Measurements from ENCODE around the gene GAP43. TPM values are rescaled to one million over a fixed set of nuclear protein-coding genes. Genes with fewer than 3 reads are reported as not detected.

GAP43 gene
- total and polyA plus RNA-seq, 2 of the 4 experiments (the other 2 are of a cell fraction), result 0.36 to 0.51 TPM

- ATAC-seq (ENCODE audit: low read depth) (no peak), DNase-seq (no peak)
- in situ Hi-C loops (cut with MboI; ENCODE audit: low sequenced_read_pairs), result no loop called here
- no peak overlapping the region for H3K56ac ChIP-seq (ENCODE audit: extremely low read depth, insufficient read depth, low read length)
- H3K9me3 ChIP-seq (ENCODE audit: control insufficient read depth, insufficient read depth, low read length), result no peaks in the 10 kb centered on the region
- no peak overlapping the region for H2AK9ac ChIP-seq (replicated peaks; ENCODE audit: low read depth, low read length, poor library complexity)
- no peak overlapping the region for H2BK15ac ChIP-seq (ENCODE audit: low read depth, low read length)
- H3K9me1 ChIP-seq (ENCODE audit: insufficient read depth, low read length), result no peaks in the 10 kb centered on the region
- no peak overlapping the region for H2BK5ac ChIP-seq (ENCODE audit: low read depth, low read length, poor library complexity, severe bottlenecking)
- peaks cover 9% of the 10 kb centered on the region for H3K27me3 ChIP-seq (ENCODE audit: control insufficient read depth, insufficient read depth, low read length)
- intact Hi-C loops (cut with micrococcal nuclease), result no loop called here
- H3K9ac ChIP-seq (ENCODE audit: low read depth, low read length), result no peak overlapping the region
- no peak overlapping the region for H3K18ac ChIP-seq (ENCODE audit: low read depth, low read length)
- no peak overlapping the region for H4K5ac ChIP-seq (ENCODE audit: low read depth, low read length)
- ChIA-PET CTCF (no interaction called here), POLR2A (ENCODE audit: unreplicated experiment) (no interaction called here)
- H3K23ac ChIP-seq (ENCODE audit: low read depth, low read length), result no peak overlapping the region
- BruUV-seq (replicated peaks), result no TSS peak
- H2AFZ ChIP-seq (replicated peaks; ENCODE audit: low read length, poor library complexity), result no peak overlapping the region
- H2BK20ac ChIP-seq (ENCODE audit: low read depth, low read length), result no peak overlapping the region
- no peak overlapping the region for H4K91ac ChIP-seq (ENCODE audit: insufficient read depth, low read depth, low read length)
- H2AK5ac ChIP-seq (ENCODE audit: low read depth, low read length), result no peak overlapping the region
- H3K79me1 ChIP-seq (ENCODE audit: low read depth in 1 of 2, low read length in 2 of 2), result no peaks in the 10 kb centered on the region
- H3K14ac ChIP-seq (replicated peaks; ENCODE audit: low read depth, low read length), result no peak overlapping the region
- WGBS, 2 experiments (ENCODE audit: extremely low coverage in 2 of 2, insufficient read length in 1 of 2), result no CpG with 5 or more reads among the region's 3 CpGs
- H2BK120ac ChIP-seq (ENCODE audit: low read depth, low read length), result no peak overlapping the region
- no peaks in the 10 kb centered on the region for H3K4me1 ChIP-seq (ENCODE audit: control insufficient read depth, insufficient read depth, low read length)
- H4K20me1 ChIP-seq (ENCODE audit: insufficient read depth, low read length), result no peaks in the 10 kb centered on the region
- no peak overlapping the region for H3K4ac ChIP-seq (ENCODE audit: low read depth, low read length)
- no peak overlapping the region for H3K4me3 ChIP-seq (ENCODE audit: insufficient read depth, low read depth, low read length)
- dilution Hi-C loops (cut with HindIII; ENCODE audit: low sequenced_read_pairs, unreplicated experiment), result no loop called here
- no peak for TF ChIP-seq CTCF (conservative IDR thresholded peaks at IDR 0.05; ENCODE audit: low read depth, low read length)
- no peak for TF ChIP-seq RFX5 (IDR thresholded peaks at IDR 0.05; ENCODE audit: low read depth, low read length)
- no peak for TF ChIP-seq SMC3 (IDR thresholded peaks at IDR 0.05; ENCODE audit: low read depth, low read length)
- TF ChIP-seq MAZ (IDR thresholded peaks at IDR 0.05; ENCODE audit: borderline replicate concordance, low read depth, low read length), result no peak
- no peak for TF ChIP-seq FOS (IDR thresholded peaks at IDR 0.05; ENCODE audit: low read depth, low read length)
- TF ChIP-seq USF2 (IDR thresholded peaks at IDR 0.05; ENCODE audit: low read depth, low read length), result no peak
- TF ChIP-seq CHD1 (IDR thresholded peaks at IDR 0.05; ENCODE audit: low read depth, low read length), result no peak
- TF ChIP-seq ELK1 (IDR thresholded peaks at IDR 0.05; ENCODE audit: borderline replicate concordance, low read depth, low read length), result no peak
- TF ChIP-seq RCOR1 (IDR thresholded peaks at IDR 0.05; ENCODE audit: insufficient replicate concordance, low read length), result no peak
- TF ChIP-seq MXI1 (IDR thresholded peaks at IDR 0.05; ENCODE audit: borderline replicate concordance, low read depth, low read length), result no peak
- no peak for TF ChIP-seq POLR2A (IDR thresholded peaks at IDR 0.05; ENCODE audit: low read depth, low read length)
- no peak for TF ChIP-seq MAFK (IDR thresholded peaks at IDR 0.05; ENCODE audit: low read depth, low read length)
- no peak for TF ChIP-seq RAD21 (IDR thresholded peaks at IDR 0.05; ENCODE audit: low read length)
- no peak for TF ChIP-seq CEBPB (IDR thresholded peaks at IDR 0.05; ENCODE audit: low read depth, low read length)
- TF ChIP-seq BHLHE40 (IDR thresholded peaks at IDR 0.05; ENCODE audit: low read depth, low read length), result no peak
- no peak for TF ChIP-seq NFE2L2 (IDR thresholded peaks at IDR 0.05; ENCODE audit: low read depth, low read length)
- no peaks in the 10 kb centered on the region for H3K36me3 ChIP-seq (ENCODE audit: control insufficient read depth, insufficient read depth, low read length)
- no peak overlapping the region for H4K8ac ChIP-seq (ENCODE audit: low read depth in 2 of 2, low read length in 2 of 2)
- no peak overlapping the region for H3K27ac ChIP-seq (ENCODE audit: insufficient read depth, low read length)
- H3K4me2 ChIP-seq (ENCODE audit: low read depth, low read length), result no peak overlapping the region
These were observed 10.2 kb downstream of the GAP43 start for GRCh38 chr3:115633467-115633866.
